ENCODE measurements around the gene CLEC17A.

- no peak for TF ChIP-seq YY1 (IDR thresholded peaks at IDR 0.05; ENCODE audit: insufficient read depth, insufficient read length)
- TF ChIP-seq SUZ12 (IDR thresholded peaks at IDR 0.05; ENCODE audit: extremely low read depth, insufficient read depth, insufficient read length) = no peak
These were observed 21.1 kb downstream of the CLEC17A start for GRCh38 chr19:14603990-14604387.
